MG63 (cell line): ENCODE measurements around the gene MYBPHL. TPM values are rescaled to one million over a fixed set of nuclear protein-coding genes. Genes with fewer than 3 reads are reported as not detected.

Experiments used
- DNase-seq: peaks from one replicate; pipeline ENCODE4 v3.0.0-alpha.2; 2020
- H3K27me3 ChIP-seq: fragments of 250-450 bp; sonication (Bioruptor Pico); 2 replicates; pipeline ENCODE4 v1.5.1; 2020; ENCODE audit warnings: mild to moderate bottlenecking, moderate library complexity
- H3K36me3 ChIP-seq: fragments of 250-450 bp; sonication (Bioruptor Pico); 2 replicates; pipeline ENCODE4 v1.5.1; 2020; ENCODE audit warnings: mild to moderate bottlenecking, moderate library complexity
- H3K4me3 ChIP-seq: fragments of 250-450 bp; sonication (Bioruptor Pico); 2 replicates; pipeline ENCODE4 v1.5.1; 2020; ENCODE audit warnings: mild to moderate bottlenecking, moderate library complexity
- H3K9me3 ChIP-seq: fragments of 250-450 bp; sonication (Bioruptor Pico); 2 replicates; pipeline ENCODE4 v1.5.1; 2020; ENCODE audit warnings: mild to moderate bottlenecking, moderate library complexity
- total RNA-seq: library from RNA; depleted of rRNA; stranded (reverse); fragments of >200 nt; shearing (Covaris generic); gene quantifications from 2 replicates; pipeline ENCODE4 v1.2.3, GENCODE V29; 2014; ENCODE audit warnings: low replicate concordance

The MYBPHL gene
- total RNA-seq, 1 experiment from 2014 or later = not detected

DNA sequence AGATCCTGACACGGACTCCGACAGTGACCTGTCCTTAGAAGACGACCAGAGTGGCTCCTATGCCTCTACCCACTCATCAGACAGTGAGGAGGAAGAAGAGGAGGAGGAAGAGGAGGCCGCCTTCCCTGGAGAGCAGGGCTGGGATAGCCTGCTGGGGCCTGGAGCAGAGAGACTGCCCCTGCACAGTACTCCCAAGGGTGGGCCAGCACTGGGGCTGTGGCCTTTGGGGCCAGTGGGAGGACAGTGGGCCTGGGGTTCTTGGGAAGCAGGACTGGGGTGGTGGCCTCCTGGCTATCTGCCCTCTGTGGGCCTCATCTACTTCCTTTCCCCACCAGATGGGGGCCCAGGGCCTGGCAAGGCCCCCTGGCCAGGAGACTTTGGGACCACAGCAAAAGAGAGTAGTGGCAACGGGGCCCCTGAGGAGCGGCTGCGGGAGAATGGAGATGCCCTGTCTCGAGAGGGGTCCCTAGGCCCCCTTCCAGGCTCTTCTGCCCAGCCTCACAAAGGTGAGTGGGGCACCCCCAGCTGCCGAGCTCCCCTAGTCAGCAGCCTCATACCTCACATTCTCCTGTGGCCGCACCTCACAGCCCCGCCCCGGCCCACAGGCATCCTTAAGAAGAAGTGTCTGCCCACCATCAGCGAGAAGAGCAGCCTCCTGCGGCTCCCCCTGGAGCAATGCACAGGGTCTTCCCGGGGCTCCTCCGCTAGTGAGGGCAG is 33.8 kb downstream of the MYBPHL start:
- no peaks in the 10 kb centered on the region for H3K27me3 ChIP-seq
- H3K4me3 ChIP-seq = no peak overlapping the region
- no peak for DNase-seq
- H3K36me3 ChIP-seq = peaks cover 5% of the 10 kb centered on the region
- peaks cover 6% of the 10 kb centered on the region for H3K9me3 ChIP-seq

DNA sequence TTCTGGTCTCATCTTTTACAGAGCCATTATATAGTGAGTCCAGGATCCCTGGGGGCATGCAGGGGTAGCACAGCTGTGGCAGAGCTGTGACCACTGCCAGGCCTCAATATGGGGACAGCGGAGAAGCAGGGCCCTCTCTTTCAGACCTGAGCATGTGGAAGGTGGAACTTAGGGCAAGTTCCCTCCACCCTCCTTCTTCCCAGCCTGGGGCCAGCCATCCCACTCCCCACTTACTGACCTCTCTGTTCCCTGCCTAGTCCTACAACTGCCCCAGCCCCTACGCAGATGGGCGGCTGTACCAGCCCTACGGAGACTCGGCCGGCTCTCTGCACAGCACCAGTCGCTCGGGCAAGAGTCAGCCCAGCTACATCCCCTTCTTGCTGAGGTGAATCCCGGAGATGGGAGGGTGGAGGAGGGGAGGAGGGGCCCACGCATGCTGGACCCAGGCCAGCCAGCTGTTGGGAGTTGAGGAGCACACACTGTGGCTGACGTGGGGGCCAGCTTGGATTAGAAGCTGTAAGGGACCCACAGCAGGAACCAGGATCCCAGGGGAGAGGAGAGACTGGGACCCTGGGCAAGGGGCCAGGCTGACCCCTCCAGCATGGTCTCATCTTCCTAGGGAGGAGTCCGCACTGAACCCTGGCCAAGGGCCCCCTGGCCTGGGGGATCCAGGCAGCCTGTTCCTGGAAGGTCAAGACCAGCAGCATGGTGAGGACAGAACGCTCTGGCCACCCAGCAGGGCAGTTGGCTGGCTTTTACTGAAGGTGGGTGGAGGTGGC is 34.6 kb downstream of the MYBPHL start:
- H3K36me3 ChIP-seq = no peaks in the 10 kb centered on the region; the same call in none of the 2 replicates
- no peak for DNase-seq
- no peak overlapping the region for H3K4me3 ChIP-seq
- H3K9me3 ChIP-seq = peaks cover 7% of the 10 kb centered on the region
- no peaks in the 10 kb centered on the region for H3K27me3 ChIP-seq

DNA sequence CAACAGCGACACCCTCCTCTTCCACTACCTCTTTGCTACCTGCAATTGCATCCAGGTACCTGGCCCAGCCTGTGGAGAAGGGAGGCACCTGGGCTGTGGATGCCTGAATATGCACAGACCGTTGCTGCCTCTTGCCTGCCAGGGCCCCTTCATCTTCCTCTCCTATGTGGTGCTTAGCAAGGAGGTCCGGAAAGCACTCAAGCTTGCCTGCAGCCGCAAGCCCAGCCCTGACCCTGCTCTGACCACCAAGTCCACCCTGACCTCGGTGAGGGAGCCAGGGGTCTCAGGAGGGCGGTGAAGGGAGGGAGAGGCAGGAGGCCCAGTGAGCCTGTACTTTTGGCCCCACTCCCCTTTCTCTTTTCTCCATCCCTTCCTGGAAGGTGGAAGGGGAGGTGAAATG is 35.4 kb downstream of the MYBPHL start:
- no peaks in the 10 kb centered on the region for H3K27me3 ChIP-seq
- peaks cover 9% of the 10 kb centered on the region for H3K9me3 ChIP-seq
- H3K36me3 ChIP-seq = no peaks in the 10 kb centered on the region; the same call in 1 of the 2 replicates
- DNase-seq = no peak
- no peak overlapping the region for H3K4me3 ChIP-seq

DNA sequence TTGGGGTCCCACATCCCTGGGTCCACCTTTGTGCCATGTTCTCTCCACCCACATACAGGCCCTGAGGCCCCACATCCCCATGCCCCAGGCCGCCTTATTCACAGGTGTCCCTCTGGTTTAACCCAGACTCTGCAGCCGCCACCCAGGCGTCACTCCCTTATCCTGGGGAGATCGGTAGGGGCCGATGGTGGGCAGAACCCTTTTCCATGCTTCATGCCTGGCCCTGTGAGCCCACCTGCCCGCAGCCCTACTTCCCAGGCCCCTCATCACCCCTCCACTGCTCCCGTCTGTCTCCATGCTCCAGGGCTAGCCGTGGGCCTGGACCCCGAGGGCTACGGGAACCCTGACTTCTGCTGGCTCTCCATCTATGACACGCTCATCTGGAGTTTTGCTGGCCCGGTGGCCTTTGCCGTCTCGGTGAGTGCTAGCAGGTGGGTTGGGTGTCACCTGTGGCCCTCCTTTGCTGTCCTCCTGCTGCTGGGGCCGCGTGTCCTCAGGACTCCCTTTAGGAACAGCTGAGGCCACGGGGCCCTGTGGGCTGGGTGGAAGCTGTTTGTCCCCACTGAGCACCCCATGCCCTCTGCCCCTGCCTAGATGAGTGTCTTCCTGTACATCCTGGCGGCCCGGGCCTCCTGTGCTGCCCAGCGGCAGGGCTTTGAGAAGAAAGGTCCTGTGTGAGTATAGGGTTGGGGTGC is 36.0 kb downstream of the MYBPHL start:
- Histone ChIP-seq H3K9me3 (peaks cover 9% of the 10 kb centered on the region), H3K4me3 (no peak overlapping the region), H3K27me3 (no peaks in the 10 kb centered on the region), H3K36me3 (no peaks in the 10 kb centered on the region; the same call in 1 of the 2 replicates)
- no peak for DNase-seq

DNA sequence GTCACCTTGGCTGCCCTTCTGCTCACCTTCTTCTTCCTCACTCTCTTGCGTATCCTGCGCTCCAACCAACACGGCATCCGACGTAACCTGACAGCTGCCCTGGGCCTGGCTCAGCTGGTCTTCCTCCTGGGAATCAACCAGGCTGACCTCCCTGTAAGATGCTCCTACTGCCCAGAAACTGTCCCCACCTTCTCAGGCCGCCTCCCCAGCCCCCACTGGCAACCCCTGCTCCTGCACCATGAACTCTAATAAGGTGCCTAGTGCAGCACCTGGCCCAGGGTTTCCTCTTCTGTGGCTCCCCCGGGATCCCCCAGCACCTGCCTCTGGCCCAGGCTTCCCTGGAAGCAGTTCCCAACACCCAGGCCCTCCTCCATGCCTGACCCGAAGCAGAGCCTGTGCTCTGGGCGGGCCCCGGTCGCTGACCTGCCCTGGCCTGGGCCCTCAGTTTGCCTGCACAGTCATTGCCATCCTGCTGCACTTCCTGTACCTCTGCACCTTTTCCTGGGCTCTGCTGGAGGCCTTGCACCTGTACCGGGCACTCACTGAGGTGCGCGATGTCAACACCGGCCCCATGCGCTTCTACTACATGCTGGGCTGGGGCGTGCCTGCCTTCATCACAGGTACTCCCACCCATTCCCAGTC is 36.7 kb downstream of the MYBPHL start:
- H3K36me3 ChIP-seq = no peaks in the 10 kb centered on the region; the same call in 1 of the 2 replicates
- H3K9me3 ChIP-seq = peaks cover 9% of the 10 kb centered on the region
- no peak for DNase-seq
- H3K4me3 ChIP-seq = no peak overlapping the region
- H3K27me3 ChIP-seq = no peaks in the 10 kb centered on the region

DNA sequence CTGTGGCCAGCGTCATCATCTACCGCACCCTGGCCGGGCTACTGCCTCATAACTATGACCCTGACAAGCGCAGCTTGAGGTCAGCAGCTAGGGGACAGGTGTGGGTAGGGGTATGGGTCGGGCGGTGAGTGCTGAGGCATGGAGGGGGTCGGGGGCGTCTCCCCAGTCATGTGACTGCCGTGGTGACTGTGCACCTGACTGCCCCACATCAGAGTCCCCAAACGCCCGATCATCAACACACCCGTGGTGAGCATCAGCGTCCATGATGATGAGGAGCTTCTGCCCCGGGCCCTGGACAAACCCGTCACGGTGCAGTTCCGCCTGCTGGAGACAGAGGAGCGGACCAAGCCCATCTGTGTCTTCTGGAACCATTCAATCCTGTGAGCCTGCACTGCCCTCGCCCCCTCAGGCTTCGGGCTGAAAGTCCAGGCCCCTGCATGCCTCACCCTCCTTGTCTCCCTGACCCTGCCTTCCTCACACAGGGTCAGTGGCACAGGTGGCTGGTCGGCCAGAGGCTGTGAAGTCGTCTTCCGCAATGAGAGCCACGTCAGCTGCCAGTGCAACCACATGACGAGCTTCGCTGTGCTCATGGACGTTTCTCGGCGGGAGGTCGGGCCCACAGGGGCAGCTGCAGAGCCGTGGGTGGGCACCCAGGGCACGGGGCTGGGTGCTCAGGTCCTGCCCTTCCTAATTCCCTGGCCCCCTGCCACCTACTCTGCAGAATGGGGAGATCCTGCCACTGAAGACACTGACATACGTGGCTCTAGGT is 37.4 kb downstream of the MYBPHL start:
- Histone ChIP-seq H3K27me3 (no peaks in the 10 kb centered on the region), H3K9me3 (peaks cover 9% of the 10 kb centered on the region), H3K36me3 (no peaks in the 10 kb centered on the region; the same call in 1 of the 2 replicates), H3K4me3 (no peak overlapping the region)
- DNase-seq = no peak

DNA sequence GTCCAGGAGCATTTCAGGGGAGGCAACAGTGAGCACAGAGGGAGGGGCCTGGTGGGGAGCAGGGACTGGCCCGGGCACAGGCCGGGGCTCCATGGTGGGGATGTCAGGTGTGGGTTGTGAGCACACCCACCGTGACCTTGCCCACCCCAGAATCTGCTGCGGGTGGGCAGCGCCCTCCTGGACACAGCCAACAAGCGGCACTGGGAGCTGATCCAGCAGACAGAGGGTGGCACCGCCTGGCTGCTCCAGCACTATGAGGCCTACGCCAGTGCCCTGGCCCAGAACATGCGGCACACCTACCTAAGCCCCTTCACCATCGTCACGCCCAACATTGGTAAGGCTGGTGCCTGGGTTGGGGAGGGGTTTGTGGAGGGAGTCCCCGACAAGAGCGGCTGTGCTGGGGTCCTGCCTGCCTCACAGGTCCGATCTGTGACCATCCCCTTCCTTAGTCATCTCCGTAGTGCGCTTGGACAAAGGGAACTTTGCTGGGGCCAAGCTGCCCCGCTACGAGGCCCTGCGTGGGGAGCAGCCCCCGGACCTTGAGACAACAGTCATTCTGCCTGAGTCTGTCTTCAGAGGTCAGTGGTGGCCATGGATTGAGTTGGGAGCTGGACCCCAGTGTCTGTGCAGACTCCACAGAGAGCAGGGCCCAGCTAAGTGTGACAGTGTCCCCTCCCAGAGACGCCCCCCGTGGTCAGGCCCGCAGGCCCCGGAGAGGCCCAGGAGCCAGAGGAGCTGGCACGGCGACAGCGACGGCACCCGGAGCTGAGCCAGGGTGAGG is 38.2 kb downstream of the MYBPHL start:
- Histone ChIP-seq H3K36me3 (no peaks in the 10 kb centered on the region; the same call in 1 of the 2 replicates), H3K9me3 (peaks cover 9% of the 10 kb centered on the region), H3K27me3 (no peaks in the 10 kb centered on the region), H3K4me3 (no peak overlapping the region)
- no peak for DNase-seq

DNA sequence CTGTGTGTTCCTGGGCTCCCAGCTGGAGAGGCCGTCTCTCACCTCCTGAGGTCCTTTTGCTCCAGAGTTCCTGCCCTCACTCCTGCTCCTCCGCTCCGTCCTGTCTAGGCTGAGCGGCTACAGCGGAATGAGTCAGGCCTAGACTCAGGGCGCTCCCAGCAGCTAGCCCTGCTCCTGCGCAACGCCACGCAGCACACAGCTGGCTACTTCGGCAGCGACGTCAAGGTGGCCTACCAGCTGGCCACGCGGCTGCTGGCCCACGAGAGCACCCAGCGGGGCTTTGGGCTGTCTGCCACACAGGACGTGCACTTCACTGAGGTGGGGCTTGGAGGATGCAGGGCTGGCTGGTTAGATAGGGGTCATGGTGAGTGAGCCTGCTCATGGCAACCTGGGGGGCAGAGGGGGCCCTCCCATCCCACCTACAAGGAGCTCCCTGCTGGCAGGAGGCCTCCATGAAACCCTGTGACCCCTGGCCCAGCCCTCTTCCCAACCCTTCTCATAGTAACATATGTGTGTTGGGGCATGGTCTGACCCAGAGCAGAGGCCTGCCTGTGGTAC is 39.0 kb downstream of the MYBPHL start:
- peaks cover 9% of the 10 kb centered on the region for H3K9me3 ChIP-seq
- no peaks in the 10 kb centered on the region; the same call in 1 of the 2 replicates for H3K36me3 ChIP-seq
- H3K27me3 ChIP-seq = no peaks in the 10 kb centered on the region
- DNase-seq = no peak
- H3K4me3 ChIP-seq = no peak overlapping the region

DNA sequence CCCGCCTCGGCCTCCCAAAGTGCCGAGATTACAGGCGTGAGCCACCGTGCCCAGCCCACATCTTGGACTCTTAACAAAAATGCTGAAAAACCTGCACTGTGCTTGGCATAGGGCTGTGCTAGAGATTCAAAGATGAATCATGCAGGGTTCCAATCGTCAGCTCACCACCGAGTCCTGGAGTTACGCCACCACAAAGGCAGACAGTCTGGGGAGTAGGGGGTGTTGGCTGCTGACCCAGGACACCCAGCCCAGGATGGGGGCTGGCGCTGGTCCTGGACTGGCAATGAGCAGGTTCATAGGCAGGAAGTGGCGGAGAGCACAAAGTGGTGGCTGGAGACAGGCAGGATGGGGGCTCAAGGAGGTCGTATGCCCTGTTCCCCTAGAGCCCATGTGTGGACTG is 39.8 kb downstream of the MYBPHL start:
- no peak overlapping the region for H3K4me3 ChIP-seq

DNA sequence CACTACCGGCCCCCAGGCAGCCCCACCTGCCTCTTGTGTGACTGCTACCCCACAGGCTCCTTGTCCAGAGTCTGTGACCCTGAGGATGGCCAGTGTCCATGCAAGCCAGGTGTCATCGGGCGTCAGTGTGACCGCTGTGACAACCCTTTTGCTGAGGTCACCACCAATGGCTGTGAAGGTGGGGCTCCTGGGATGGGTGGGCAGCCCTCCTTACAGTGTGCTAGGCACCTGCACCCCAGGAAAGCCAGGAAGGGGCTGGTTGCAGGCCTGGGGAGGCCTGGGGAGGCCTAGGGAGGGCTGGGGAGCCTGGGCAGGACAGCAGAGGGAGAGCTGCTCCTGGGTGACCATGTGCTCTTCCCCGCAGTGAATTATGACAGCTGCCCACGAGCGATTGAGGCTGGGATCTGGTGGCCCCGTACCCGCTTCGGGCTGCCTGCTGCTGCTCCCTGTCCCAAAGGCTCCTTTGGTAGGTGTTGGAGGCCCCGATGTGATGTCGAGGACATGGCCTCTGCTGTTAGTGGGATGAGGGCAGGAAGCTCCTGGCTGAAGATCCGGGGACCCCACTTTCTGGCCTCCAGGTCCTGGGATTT is 41.0 kb downstream of the MYBPHL start:
- DNase-seq = no peak
- Histone ChIP-seq H3K36me3 (no peaks in the 10 kb centered on the region; the same call in 1 of the 2 replicates), H3K27me3 (no peaks in the 10 kb centered on the region), H3K4me3 (no peak overlapping the region), H3K9me3 (peaks cover 9% of the 10 kb centered on the region)

More for the DNA sequence above, 39.8 kb downstream of the MYBPHL start:
- Histone ChIP-seq H3K36me3 (no peaks in the 10 kb centered on the region; the same call in 1 of the 2 replicates), H3K27me3 (no peaks in the 10 kb centered on the region), H3K9me3 (peaks cover 9% of the 10 kb centered on the region)
- peak; percentile 97 for DNase-seq

DNA sequence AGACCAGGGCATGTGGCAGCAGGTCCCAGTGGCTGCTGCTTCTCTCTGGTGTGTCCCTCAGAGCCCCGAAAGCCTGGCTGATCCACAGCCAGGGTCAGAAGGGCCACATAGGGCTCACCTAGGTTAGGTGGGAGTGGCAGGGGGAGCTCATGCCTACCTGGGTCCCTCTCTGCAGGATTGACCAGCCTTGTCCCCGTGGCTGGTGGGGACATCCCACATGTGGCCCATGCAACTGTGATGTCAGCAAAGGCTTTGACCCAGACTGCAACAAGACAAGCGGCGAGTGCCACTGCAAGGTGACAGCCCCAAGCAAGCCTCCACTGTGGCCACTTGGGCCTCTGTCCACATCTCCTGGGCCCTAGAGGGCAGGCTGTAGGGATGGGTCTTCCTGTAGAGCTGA is 41.8 kb downstream of the MYBPHL start:
- Histone ChIP-seq H3K4me3 (no peak overlapping the region), H3K36me3 (no peaks in the 10 kb centered on the region; the same call in 1 of the 2 replicates), H3K27me3 (no peaks in the 10 kb centered on the region), H3K9me3 (peaks cover 9% of the 10 kb centered on the region)
- no peak for DNase-seq

DNA sequence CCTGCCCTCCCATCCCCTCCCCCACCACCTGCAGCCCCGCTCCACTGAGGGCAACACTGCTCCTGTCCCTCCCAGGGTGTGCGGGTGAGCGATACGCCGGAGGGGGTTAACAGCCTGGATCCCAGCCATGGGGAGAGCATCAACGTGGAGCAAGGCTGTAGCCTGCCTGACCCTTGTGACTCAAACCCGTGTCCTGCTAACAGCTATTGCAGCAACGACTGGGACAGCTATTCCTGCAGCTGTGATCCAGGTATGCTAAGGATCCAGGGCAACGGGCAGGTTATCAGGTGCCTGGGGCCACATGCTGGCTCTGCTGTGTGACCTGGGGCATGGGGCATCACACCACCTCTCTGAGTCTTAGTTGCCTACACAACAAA is 42.4 kb downstream of the MYBPHL start:
- Histone ChIP-seq H3K36me3 (no peaks in the 10 kb centered on the region; the same call in 1 of the 2 replicates), H3K27me3 (no peaks in the 10 kb centered on the region), H3K4me3 (no peak overlapping the region), H3K9me3 (peaks cover 9% of the 10 kb centered on the region)
- DNase-seq = no peak

DNA sequence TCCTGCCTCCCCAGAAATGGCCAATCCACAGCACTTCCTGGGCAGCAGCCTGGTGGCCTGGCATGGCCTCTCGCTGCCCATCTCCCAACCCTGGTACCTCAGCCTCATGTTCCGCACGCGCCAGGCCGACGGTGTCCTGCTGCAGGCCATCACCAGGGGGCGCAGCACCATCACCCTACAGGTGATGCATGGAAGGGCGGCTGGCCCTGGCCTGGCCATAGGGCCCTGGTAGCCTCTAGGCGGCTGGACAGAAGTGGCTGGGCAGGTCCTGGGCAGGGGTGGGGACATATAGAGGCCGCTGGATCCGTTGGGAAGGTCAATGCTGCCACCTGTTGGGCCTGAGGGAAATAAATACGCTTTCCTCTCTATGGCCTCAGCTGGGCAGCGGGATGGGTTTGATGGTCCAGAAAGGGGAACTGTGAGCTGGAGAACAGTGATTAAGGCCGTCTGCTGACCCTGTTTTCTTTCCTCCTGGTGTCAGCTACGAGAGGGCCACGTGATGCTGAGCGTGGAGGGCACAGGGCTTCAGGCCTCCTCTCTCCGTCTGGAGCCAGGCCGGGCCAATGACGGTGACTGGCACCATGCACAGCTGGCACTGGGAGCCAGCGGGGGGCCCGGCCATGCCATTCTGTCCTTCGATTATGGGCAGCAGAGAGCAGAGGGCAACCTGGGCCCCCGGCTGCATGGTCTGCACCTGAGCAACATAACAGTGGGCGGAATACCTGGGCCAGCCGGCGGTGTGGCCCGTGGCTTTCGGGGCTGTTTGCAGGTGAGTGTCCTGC is 43.0 kb downstream of the MYBPHL start:
- peak; percentile 88 for DNase-seq
- no peaks in the 10 kb centered on the region; the same call in 1 of the 2 replicates for H3K36me3 ChIP-seq
- H3K4me3 ChIP-seq = no peak overlapping the region
- peaks cover 9% of the 10 kb centered on the region for H3K9me3 ChIP-seq
- no peaks in the 10 kb centered on the region for H3K27me3 ChIP-seq

DNA sequence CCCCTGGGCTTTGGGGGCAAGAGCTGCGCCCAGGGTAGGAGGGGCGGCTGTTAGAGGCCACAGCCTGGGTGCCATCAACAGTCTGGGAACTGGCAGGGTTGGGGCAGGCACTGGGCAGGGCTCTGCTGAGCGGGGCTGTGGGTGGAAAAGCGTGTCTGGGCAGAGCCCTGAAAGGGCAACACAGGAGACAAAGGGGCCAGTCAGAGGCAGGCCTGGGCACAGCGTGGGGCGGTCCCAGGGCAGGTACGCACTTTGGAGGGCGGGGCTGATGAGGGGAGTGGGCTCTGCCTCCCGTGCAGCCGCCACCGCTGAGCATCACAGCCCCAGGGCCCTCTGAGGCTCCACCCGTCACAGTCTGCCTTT is 43.6 kb downstream of the MYBPHL start:
- H3K4me3 ChIP-seq = no peak overlapping the region
- H3K9me3 ChIP-seq = peaks cover 5% of the 10 kb centered on the region
- no peaks in the 10 kb centered on the region for H3K27me3 ChIP-seq
- no peak for DNase-seq
- no peaks in the 10 kb centered on the region; the same call in 1 of the 2 replicates for H3K36me3 ChIP-seq
